Activated T-cell treated with anti-CD3 and anti-CD28 coated beads, Interleukin-2, amount 50 U/mL, for 24 hours (primary cell): ENCODE measurements around the gene BMP5.

Experiments
- DNase-seq: peaks from one replicate; pipeline ENCODE4 v3.0.0-alpha.2; 2020
- H3K27ac Mint-ChIP-seq: 2 replicates; pipeline ENCODE4 v1.8.0; 2020; ENCODE audit warnings: mild to moderate bottlenecking, mixed read lengths
- H3K27me3 Mint-ChIP-seq: 2 replicates; pipeline ENCODE4 v1.8.0; 2020; ENCODE audit warnings: mixed read lengths
- H3K36me3 Mint-ChIP-seq: 2 replicates; pipeline ENCODE4 v1.8.0; 2020; ENCODE audit warnings: low read depth, mixed read lengths
- H3K4me1 Mint-ChIP-seq: 2 replicates; pipeline ENCODE4 v1.8.0; 2020; ENCODE audit warnings: low read depth, mixed read lengths
- H3K4me3 Mint-ChIP-seq: 2 replicates; pipeline ENCODE4 v1.8.0; 2020; ENCODE audit warnings: mild to moderate bottlenecking, moderate library complexity, mixed read lengths
- H3K9me3 Mint-ChIP-seq: 2 replicates; pipeline ENCODE4 v1.8.0; 2020; ENCODE audit warnings: mixed read lengths

Gene BMP5

DNA sequence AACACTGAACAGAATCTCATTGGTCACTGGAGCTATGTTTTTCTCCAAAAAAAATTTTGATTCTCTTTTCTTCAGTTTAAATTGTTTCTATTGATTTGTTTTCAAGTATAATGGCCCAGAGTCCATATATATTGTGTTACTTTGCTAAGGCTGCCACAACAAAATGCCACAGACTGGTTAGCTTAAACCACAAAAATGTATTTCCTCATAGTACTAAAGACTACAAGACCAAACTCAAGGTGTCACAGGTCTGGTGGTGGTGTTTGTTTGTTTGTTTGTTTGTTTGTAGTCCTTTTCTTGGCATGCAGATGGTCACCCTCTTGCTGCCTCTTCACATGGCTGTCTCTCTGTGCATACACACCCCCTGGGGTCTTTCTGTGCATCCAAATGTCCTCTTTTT is 34.0 kb downstream of the BMP5 start:
- H3K27ac Mint-ChIP-seq = no peak overlapping the region
- H3K9me3 Mint-ChIP-seq = peaks cover 12% of the 10 kb centered on the region
- DNase-seq = no peak
- H3K4me1 Mint-ChIP-seq = no peaks in the 10 kb centered on the region
- H3K27me3 Mint-ChIP-seq = no peaks in the 10 kb centered on the region
- no peaks in the 10 kb centered on the region for H3K36me3 Mint-ChIP-seq
- no peak overlapping the region for H3K4me3 Mint-ChIP-seq

DNA sequence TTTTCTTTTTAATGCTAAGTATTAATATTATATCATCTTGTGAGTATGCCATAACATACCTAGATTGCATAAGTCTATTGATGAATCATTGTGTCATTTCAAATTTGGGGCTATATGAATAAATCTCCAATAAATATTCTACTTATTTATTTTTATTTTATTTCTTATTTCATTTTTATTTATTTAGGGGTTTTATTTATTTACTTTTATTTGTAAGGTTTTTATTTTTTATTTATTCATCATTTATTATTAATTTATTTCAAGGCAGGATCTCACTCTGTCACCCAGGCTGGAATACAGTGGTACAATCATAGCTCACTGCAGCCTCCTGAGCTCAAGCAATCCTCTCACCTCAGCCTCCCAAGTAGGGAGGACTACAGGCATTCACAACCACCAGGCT is 36.3 kb downstream of the BMP5 start:
- H3K4me3 Mint-ChIP-seq = no peak overlapping the region
- H3K36me3 Mint-ChIP-seq = no peaks in the 10 kb centered on the region
- peaks cover 12% of the 10 kb centered on the region for H3K9me3 Mint-ChIP-seq
- no peak overlapping the region for H3K27ac Mint-ChIP-seq
- DNase-seq = no peak
- H3K27me3 Mint-ChIP-seq = no peaks in the 10 kb centered on the region
- no peaks in the 10 kb centered on the region for H3K4me1 Mint-ChIP-seq

DNA sequence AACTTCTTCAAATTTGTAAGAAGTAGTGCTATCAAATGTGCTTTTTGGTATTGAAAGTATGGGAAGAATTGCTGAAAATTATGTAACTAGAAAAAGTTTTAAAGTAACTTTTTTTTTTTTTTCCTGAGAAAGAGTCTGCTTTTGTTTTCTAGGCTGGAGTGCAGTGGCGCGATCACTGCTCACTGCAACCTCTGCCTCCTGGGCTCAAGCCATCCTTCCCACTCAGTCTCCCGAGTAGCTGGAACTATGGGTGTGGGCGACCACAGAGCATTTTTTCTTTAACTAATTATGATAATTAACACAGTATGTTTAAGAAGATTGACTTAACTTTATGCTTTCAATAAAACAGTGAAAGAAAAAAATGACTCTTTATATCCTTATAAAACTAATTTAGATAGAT is 38.4 kb downstream of the BMP5 start:
- Mint-ChIP-seq H3K27ac (no peak overlapping the region), H3K4me1 (no peaks in the 10 kb centered on the region), H3K9me3 (peaks cover 14% of the 10 kb centered on the region), H3K4me3 (no peak overlapping the region), H3K36me3 (no peaks in the 10 kb centered on the region), H3K27me3 (no peaks in the 10 kb centered on the region)
- no peak for DNase-seq

DNA sequence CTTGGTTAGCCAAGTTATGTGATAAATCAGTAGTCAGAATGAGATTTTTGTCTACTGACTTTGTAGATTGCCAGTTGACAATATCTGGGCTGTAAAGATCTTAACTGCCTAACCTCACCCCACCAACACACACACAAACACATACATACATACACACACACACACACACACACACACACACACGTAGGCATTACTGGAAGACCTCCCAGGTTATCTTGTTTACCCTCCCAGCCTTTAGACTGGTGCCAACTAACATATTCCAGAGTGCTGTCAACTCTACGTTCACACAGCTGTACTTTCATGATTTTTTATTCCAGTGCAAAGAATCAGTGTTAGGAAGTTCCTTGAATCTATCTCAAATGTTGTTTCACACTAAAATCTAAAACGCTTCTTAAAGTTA is 38.9 kb downstream of the BMP5 start:
- H3K4me1 Mint-ChIP-seq = no peaks in the 10 kb centered on the region
- no peak overlapping the region for H3K27ac Mint-ChIP-seq
- no peaks in the 10 kb centered on the region for H3K27me3 Mint-ChIP-seq
- H3K36me3 Mint-ChIP-seq = no peaks in the 10 kb centered on the region
- peaks cover 14% of the 10 kb centered on the region for H3K9me3 Mint-ChIP-seq
- DNase-seq = no peak
- no peak overlapping the region for H3K4me3 Mint-ChIP-seq

DNA sequence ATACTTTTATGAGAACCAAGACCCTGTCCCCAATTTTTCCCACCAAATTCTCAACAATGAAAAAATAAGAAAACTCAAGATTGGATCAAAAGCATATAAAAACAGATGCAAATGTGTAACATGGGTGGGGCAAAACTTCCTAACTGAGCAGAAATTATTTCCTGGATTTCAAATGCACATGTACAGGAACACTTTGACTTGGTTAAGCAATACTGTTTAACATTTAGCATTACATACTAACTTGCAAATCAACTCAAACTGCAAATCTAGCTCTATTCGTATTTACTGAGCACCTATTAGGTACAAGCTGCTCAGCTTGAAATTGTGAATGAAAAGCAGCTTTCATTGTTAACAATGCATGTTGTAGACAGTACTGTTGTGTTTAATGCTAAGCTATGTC is 40.2 kb downstream of the BMP5 start:
- DNase-seq = no peak
- Mint-ChIP-seq H3K9me3 (peaks cover 14% of the 10 kb centered on the region), H3K27me3 (no peaks in the 10 kb centered on the region), H3K4me1 (no peaks in the 10 kb centered on the region), H3K4me3 (no peak overlapping the region), H3K27ac (no peak overlapping the region), H3K36me3 (no peaks in the 10 kb centered on the region)

DNA sequence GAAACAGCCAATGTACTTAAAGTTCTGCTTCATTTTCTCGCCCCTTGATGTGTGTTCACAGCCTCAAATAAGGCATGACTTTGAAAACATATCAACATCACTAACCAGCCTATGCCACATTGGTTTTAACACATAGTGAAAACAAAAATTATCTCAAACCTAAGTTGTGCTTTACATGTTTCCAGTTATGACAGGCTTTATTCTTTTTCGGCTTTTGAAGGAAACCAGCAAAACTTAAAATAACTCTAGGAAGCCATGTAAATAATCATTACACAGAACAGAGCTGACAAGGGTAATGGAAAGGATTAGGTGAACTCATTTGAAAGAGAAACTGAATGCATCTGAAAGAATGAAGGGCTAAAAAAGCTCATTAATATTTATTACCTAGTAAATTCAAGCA is 42.1 kb downstream of the BMP5 start:
- DNase-seq = no peak
- H3K36me3 Mint-ChIP-seq = no peaks in the 10 kb centered on the region
- no peaks in the 10 kb centered on the region for H3K27me3 Mint-ChIP-seq
- H3K27ac Mint-ChIP-seq = no peak overlapping the region
- no peak overlapping the region for H3K4me3 Mint-ChIP-seq
- H3K4me1 Mint-ChIP-seq = no peaks in the 10 kb centered on the region
- peaks cover 14% of the 10 kb centered on the region for H3K9me3 Mint-ChIP-seq

DNA sequence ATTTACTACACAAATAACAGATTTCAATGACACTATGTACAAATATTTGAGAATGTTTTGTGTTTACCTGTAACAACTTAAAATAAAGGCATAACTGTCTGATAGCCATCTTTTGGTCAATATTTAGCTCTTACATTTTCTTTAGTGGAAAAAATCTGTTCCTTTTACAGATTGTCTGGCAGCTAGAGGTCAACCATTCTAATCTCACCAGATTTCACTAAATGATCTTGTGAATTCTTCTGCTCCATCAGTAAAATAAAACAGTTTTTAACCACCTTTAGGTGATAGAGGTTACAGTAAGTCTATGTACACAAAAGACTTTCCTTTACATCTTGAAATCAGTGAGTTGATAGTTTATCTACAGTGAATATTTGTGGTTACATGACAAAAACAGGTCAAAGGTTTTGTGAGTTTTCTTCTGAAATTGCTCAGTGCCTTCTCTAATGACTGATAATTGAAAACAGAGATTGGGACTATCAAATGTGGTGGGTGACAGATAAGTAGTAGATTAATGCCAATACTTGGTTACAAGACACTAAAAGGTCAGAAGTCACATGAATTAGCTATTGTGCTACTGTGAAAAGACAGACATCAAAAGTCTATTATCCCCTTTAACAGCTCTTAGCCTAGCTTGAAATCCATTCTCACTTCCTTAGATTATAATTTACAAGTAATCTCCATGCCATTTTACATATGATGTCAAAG is 47.4 kb downstream of the BMP5 start:
- no peaks in the 10 kb centered on the region for H3K27me3 Mint-ChIP-seq
- H3K36me3 Mint-ChIP-seq = no peaks in the 10 kb centered on the region
- H3K4me1 Mint-ChIP-seq = no peaks in the 10 kb centered on the region
- no peak overlapping the region for H3K4me3 Mint-ChIP-seq
- peaks cover 11% of the 10 kb centered on the region for H3K9me3 Mint-ChIP-seq
- no peak overlapping the region for H3K27ac Mint-ChIP-seq
- DNase-seq = no peak

DNA sequence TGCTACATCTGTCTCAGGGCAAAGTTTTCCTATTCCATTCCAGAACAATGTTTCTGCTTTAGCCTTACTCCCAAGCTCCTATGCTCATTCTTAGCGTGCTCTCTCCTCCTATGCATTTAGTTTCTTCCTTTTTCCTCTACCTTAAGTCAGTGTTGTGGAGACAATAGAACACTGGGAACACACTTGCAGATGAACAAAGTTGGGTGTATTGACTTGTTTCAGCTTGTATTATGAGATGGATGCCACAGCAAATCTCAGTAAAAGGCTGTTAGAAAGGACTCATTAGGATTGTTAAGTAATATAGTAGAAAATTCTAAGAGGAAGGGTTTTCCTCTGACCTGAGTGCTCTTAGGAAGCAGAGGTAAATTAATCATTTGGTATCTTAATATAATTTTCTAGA is 48.4 kb downstream of the BMP5 start:
- H3K9me3 Mint-ChIP-seq = peaks cover 8% of the 10 kb centered on the region
- no peaks in the 10 kb centered on the region for H3K27me3 Mint-ChIP-seq
- H3K27ac Mint-ChIP-seq = no peak overlapping the region
- no peak overlapping the region for H3K4me3 Mint-ChIP-seq
- no peaks in the 10 kb centered on the region for H3K36me3 Mint-ChIP-seq
- no peak for DNase-seq
- H3K4me1 Mint-ChIP-seq = no peaks in the 10 kb centered on the region

DNA sequence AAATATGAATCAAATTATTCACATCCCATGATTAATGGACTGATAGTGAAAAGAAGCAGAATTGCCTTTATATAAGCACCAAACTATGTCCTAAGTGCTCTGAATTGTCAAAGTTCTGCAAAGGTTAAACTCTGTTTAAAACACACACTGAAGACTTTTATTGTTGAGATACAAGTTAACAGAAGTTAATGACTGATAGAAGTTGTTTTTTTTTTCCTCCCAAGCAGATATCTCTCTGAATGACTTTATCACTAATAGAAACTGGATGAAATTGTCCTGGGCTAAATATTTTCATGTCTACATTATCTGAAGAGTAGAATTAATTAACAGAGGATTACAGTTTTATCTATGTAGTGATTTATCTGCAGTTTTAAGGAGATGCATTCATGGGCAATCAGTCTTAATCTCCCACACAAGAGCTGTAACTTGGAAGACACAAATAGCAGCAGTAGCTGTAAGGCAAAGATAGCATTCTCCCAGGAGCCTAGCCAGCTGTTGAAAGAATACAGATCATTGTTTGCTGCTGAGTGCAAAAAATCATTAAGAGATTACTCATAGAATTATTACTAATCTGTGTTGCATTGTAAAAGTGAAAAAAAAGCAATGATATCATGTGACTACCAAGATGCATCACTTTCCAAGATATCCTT is 49.9 kb downstream of the BMP5 start:
- H3K27me3 Mint-ChIP-seq = no peaks in the 10 kb centered on the region
- DNase-seq = no peak
- H3K9me3 Mint-ChIP-seq = peaks cover 8% of the 10 kb centered on the region
- H3K4me1 Mint-ChIP-seq = no peaks in the 10 kb centered on the region
- H3K27ac Mint-ChIP-seq = no peak overlapping the region
- H3K36me3 Mint-ChIP-seq = no peaks in the 10 kb centered on the region
- no peak overlapping the region for H3K4me3 Mint-ChIP-seq

DNA sequence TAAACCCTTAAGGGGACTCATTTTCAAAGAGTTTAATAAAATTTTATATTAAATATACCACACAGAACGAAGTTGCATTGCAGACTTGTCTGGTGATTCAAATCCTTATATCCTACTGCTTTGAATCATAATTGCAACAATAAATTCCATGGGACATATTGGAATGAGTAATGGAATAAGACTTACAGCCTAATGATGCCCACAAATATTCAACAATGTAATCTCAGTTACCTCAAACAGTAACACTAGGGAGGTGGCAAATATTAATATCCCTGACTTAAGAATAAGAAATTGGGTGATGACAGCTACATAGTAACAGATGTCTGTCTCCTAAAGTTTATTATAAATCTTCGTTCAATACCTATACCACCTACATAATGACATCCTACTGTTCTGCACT is 52.6 kb downstream of the BMP5 start:
- Mint-ChIP-seq H3K4me1 (no peaks in the 10 kb centered on the region), H3K27me3 (no peaks in the 10 kb centered on the region), H3K9me3 (peaks cover 10% of the 10 kb centered on the region), H3K36me3 (no peaks in the 10 kb centered on the region), H3K4me3 (no peak overlapping the region), H3K27ac (no peak overlapping the region)
- DNase-seq = no peak

DNA sequence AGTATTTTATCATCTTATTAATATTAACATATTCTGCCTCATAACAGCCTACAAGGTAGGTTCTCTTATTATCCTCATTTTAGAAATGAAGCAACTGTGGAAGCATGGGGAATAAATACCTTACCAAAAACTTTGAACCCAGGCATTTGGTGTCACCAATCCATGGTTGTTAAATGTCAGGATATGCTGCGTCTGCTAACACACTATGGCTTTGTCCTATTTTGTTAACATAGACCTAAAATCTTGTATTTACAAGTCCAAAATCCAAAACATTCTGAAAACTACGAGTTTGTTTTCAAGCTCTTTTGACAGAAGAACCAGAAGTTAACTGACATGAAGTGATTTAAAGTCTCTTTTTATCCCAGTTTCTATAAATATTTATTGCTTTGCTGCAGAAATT is 53.4 kb downstream of the BMP5 start:
- DNase-seq = no peak
- H3K36me3 Mint-ChIP-seq = no peaks in the 10 kb centered on the region
- no peaks in the 10 kb centered on the region for H3K27me3 Mint-ChIP-seq
- H3K4me3 Mint-ChIP-seq = no peak overlapping the region
- H3K27ac Mint-ChIP-seq = no peak overlapping the region
- no peaks in the 10 kb centered on the region for H3K4me1 Mint-ChIP-seq
- H3K9me3 Mint-ChIP-seq = peaks cover 10% of the 10 kb centered on the region

DNA sequence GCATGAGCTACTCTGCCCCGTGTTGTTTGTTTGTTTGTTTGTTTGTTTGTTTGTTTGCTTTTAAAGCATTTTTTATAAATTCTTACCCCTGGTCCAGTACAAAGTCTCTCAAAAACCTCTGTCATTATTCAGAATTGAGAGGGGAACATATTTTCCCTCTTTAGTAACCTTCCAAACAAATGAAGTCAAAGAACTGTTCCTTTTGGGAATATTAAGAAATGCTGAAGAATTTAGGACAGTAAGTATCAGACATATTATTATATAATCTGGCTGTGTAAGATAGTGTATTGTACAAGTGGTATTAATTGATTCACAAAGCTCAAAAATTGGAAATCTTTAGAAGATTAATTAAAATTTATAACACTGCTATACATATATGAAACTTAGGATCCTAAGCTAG is 54.7 kb downstream of the BMP5 start:
- no peaks in the 10 kb centered on the region for H3K4me1 Mint-ChIP-seq
- no peak for DNase-seq
- H3K4me3 Mint-ChIP-seq = no peak overlapping the region
- H3K27ac Mint-ChIP-seq = no peak overlapping the region
- H3K9me3 Mint-ChIP-seq = peaks cover 8% of the 10 kb centered on the region
- H3K27me3 Mint-ChIP-seq = no peaks in the 10 kb centered on the region
- no peaks in the 10 kb centered on the region for H3K36me3 Mint-ChIP-seq

DNA sequence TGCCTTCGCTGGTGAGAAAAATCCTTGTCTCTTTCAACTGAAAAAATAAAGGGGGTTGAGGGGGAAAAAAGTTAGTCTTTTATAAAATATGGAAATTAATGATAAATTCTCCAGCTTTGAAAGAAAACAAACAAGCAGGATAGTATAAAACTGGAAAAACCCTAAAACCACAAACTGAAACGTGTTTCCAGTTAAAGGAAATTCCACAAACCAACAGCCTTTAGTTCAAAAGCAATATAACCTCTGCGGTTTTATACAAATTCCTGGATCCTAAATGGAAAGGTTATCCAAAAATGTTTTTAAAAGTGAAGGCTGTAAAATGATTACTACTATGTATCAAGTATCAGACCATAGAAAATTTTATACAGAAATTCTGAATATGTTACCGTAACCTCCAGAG is 55.6 kb downstream of the BMP5 start:
- no peaks in the 10 kb centered on the region for H3K27me3 Mint-ChIP-seq
- no peaks in the 10 kb centered on the region for H3K4me1 Mint-ChIP-seq
- H3K36me3 Mint-ChIP-seq = no peaks in the 10 kb centered on the region
- peaks cover 6% of the 10 kb centered on the region for H3K9me3 Mint-ChIP-seq
- no peak overlapping the region for H3K4me3 Mint-ChIP-seq
- no peak overlapping the region for H3K27ac Mint-ChIP-seq
- no peak for DNase-seq

DNA sequence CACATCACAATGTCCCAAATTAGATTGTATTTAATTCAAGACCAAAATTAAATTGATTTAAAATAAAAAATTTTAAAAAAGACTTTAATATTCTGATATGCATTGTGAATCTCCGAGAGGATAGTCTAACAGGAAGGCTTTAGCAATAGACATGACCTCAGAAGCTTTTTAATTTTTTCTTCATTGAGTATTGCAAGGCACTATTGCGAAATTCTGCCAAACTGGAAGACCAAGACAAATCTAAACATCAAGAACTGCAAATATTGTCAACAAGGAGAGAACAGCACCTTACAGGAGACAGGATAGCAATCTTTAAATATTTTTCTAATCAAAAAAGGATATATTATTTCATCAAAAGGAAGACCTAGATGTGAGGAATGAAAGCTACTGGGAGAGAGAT is 56.9 kb downstream of the BMP5 start:
- H3K9me3 Mint-ChIP-seq = peaks cover 7% of the 10 kb centered on the region
- no peak for DNase-seq
- H3K4me3 Mint-ChIP-seq = no peak overlapping the region
- H3K27me3 Mint-ChIP-seq = no peaks in the 10 kb centered on the region
- no peaks in the 10 kb centered on the region for H3K36me3 Mint-ChIP-seq
- no peaks in the 10 kb centered on the region for H3K4me1 Mint-ChIP-seq
- H3K27ac Mint-ChIP-seq = no peak overlapping the region

DNA sequence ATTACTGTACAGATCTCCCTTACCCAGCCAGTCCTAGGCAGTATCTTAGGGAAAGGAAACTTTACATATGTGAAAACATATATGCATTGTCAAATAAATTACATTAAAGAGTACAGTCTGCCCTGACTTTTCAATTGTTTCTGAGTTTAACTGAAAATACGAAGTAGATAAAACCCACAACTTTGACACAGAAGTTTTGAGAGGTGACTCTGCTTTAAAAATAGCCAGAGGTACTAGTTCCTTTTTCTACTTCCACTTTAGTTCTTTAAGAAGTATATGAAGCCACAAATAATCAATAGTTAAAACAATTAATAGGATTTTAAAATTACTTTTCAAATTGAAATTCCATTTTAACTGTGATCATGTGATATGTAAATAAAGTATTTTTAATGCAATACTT is 62.9 kb downstream of the BMP5 start:
- Mint-ChIP-seq H3K9me3 (peaks cover 6% of the 10 kb centered on the region), H3K4me3 (no peak overlapping the region), H3K4me1 (no peaks in the 10 kb centered on the region), H3K36me3 (no peaks in the 10 kb centered on the region), H3K27ac (no peak overlapping the region), H3K27me3 (no peaks in the 10 kb centered on the region)
- no peak for DNase-seq

DNA sequence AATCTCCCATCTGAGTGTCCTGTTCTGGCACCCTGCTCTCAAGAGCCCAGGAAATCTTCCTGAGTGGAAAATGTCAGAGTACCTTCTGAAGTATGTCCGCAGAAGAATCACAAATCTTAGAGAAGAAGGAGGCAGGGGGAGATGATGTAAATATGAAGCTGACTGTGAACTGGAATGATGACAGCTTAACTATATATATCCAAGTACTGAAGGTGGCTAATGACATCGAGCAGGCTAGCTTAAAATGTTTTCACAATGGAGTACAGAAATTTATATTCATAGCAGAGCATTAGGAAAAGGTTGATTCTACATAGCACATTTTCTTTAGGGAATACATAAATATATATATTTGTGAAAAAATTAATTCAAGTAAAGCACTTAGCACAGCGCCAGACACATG is 64.3 kb downstream of the BMP5 start:
- H3K4me1 Mint-ChIP-seq = no peaks in the 10 kb centered on the region
- no peak for DNase-seq
- no peaks in the 10 kb centered on the region for H3K36me3 Mint-ChIP-seq
- peaks cover 6% of the 10 kb centered on the region for H3K9me3 Mint-ChIP-seq
- H3K4me3 Mint-ChIP-seq = no peak overlapping the region
- no peak overlapping the region for H3K27ac Mint-ChIP-seq
- no peaks in the 10 kb centered on the region for H3K27me3 Mint-ChIP-seq
